WTC11 (cell line): ENCODE results near the gene C1orf226. TPM values are rescaled to one million over a fixed set of nuclear protein-coding genes. Genes with fewer than 3 reads are reported as not detected.
A peak's percentile ranks its signal among the peaks of the same experiment; 100 is the strongest.
"Not testable (repeated sequence)": the region's sequence is repeated elsewhere in the genome, so short reads cannot be mapped to it uniquely, and the experiment has no call there.

ENCODE experiments used
- ATAC-seq: fragments of 200-7000 bp; cut with Tn5 transposase; 2 replicates; pipeline ENCODE4 v1.10.0; 2021; ENCODE audit warnings: mild to moderate bottlenecking, moderate library complexity
- CTCF ChIA-PET: fragments of 300-600 bp; sonication (Branson Sonifier 250); formaldehyde crosslinking; loops from one replicate; lab custom pipeline; 2021; ENCODE audit warnings: antibody characterized with exemption; lab: Charles Lee
- POLR2A ChIA-PET: fragments of 350-600 bp; sonication (Branson Sonifier 250); formaldehyde crosslinking; loops from one replicate; lab custom pipeline; 2021; ENCODE audit warnings: antibody characterized with exemption; lab: Charles Lee
- DNase-seq: peaks from one replicate; pipeline ENCODE4 v3.0.0; 2021; ENCODE audit warnings: low spot score
- H3K27ac Mint-ChIP-seq: 2 replicates; pipeline ENCODE4 v1.8.0; 2021; ENCODE audit warnings: mixed read lengths
- H3K27me3 Mint-ChIP-seq: 2 replicates; pipeline ENCODE4 v1.8.0; 2021; ENCODE audit warnings: low read depth, mild to moderate bottlenecking, moderate library complexity, mixed read lengths
- H3K36me3 Mint-ChIP-seq: 2 replicates; pipeline ENCODE4 v1.8.0; 2021; ENCODE audit warnings: mixed read lengths
- H3K4me1 Mint-ChIP-seq: 2 replicates; pipeline ENCODE4 v1.8.0; 2022; ENCODE audit warnings: mixed read lengths
- H3K4me3 Mint-ChIP-seq: 2 replicates; pipeline ENCODE4 v1.8.0; 2021; ENCODE audit warnings: mild to moderate bottlenecking, moderate library complexity, mixed read lengths
- H3K9me3 Mint-ChIP-seq: 2 replicates; pipeline ENCODE4 v1.8.0; 2021; ENCODE audit warnings: mixed read lengths
- CBFB ChIP-seq: sonication (generic); formaldehyde crosslinking; IDR thresholded peaks from 2 replicates; pipeline ENCODE4 v1.8.1; 2022; ENCODE audit warnings: mild to moderate bottlenecking, low read depth, missing genetic modification reagents
- FOXJ3 ChIP-seq: sonication (generic); formaldehyde crosslinking; IDR thresholded peaks from 2 replicates; pipeline ENCODE4 v1.9.0; 2021; ENCODE audit warnings: missing genetic modification reagents, mild to moderate bottlenecking, borderline replicate concordance
- IRF2 ChIP-seq: sonication (generic); formaldehyde crosslinking; IDR thresholded peaks from 2 replicates; pipeline ENCODE4 v1.8.0; 2022; ENCODE audit warnings: low read depth, missing genetic modification reagents, borderline replicate concordance
- TP53 ChIP-seq: sonication (generic); formaldehyde crosslinking; IDR thresholded peaks from 2 replicates; pipeline ENCODE4 v1.8.1; 2023; ENCODE audit warnings: mild to moderate bottlenecking, missing genetic modification reagents
- ZNF232 ChIP-seq: sonication (generic); formaldehyde crosslinking; IDR thresholded peaks from 2 replicates; pipeline ENCODE4 v1.8.0; 2022; ENCODE audit warnings: mild to moderate bottlenecking, missing genetic modification reagents
- ZNF281 ChIP-seq: sonication (generic); formaldehyde crosslinking; IDR thresholded peaks from 2 replicates; pipeline ENCODE4 v1.8.0; 2023; ENCODE audit warnings: mild to moderate bottlenecking, missing genetic modification reagents
- ZNF425 ChIP-seq: fragments of 250-450 bp; sonication (Bioruptor Pico); conservative IDR thresholded peaks from 2 replicates; pipeline ENCODE4 v1.9.0; 2021; ENCODE audit warnings: mild to moderate bottlenecking
- microRNA-seq: library from miRNA; unstranded; fragments of <30 nt; microRNA quantifications from one replicate; pipeline ENCODE4 v1.2.0, GENCODE V29; 2022; ENCODE audit warnings: borderline number of aligned reads
- total RNA-seq: library from RNA; stranded (reverse); gene quantifications from 3 replicates; pipeline ENCODE4 v1.2.3, GENCODE V29; 2021
- TF ChIP-seq, protein P1 (sequence below): sonication (generic); formaldehyde crosslinking; IDR thresholded peaks from 2 replicates; pipeline ENCODE4 v1.8.1; 2023; ENCODE audit warnings: mild to moderate bottlenecking, missing genetic modification reagents, moderate library complexity

C1orf226 gene
- total RNA-seq, 1 experiment from 2014 or later: 21.4 TPM

GRCh38 chr1:162422662-162423375, 41.3 kb downstream of the C1orf226 start:
- Mint-ChIP-seq H3K4me1 (no peaks in the 10 kb centered on the region), H3K27me3 (no peaks in the 10 kb centered on the region), H3K4me3 (no peak overlapping the region), H3K36me3 (no peaks in the 10 kb centered on the region), H3K9me3 (peaks cover 12% of the 10 kb centered on the region), H3K27ac (no peak overlapping the region)
- DNase-seq (no peak), ATAC-seq (no peak)
- TF ChIP-seq, protein P1, sequence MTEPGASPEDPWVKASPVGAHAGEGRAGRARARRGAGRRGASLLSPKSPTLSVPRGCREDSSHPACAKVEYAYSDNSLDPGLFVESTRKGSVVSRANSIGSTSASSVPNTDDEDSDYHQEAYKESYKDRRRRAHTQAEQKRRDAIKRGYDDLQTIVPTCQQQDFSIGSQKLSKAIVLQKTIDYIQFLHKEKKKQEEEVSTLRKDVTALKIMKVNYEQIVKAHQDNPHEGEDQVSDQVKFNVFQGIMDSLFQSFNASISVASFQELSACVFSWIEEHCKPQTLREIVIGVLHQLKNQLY: no peak
- TF ChIP-seq ZNF232 (CRISPR knock-in tag) (no peak), IRF2 (CRISPR knock-in tag) (no peak), TP53 (CRISPR knock-in tag) (no peak), CBFB (CRISPR knock-in tag) (no peak), ZNF425 (no peak)
- CTCF ChIA-PET: no interaction called here
- POLR2A ChIA-PET: no interaction called here

DNA sequence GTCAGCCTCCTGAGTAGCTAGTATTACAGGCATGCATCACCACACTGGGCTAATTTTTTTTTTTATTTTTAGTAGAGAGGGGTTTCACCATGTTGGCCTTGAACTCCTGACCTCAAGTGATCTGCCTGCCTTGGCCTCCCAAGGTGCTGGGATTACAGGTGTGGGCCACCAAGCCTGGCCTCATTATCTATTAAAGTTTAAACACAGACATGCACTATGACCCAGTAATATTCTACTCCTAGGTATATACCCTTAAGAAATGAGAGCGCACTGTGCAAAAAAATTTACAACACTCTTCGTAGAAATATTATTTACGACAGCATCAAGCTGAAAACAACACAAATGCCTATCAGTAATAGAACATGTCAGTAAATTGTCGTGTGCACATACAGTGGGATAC, 49.1 kb downstream of the C1orf226 start:
- no peaks in the 10 kb centered on the region for H3K4me1 Mint-ChIP-seq
- ChIA-PET POLR2A (interaction anchor here (0.7 kb wide), 1 partner anchor 280 kb away, joined by 3 read pairs; no protein-coding TSS in a partner anchor), CTCF (no interaction called here)
- H3K4me3 Mint-ChIP-seq: no peak overlapping the region
- no peak for TF ChIP-seq FOXJ3 (CRISPR knock-in tag)
- TF ChIP-seq ZNF281: no peak
- TF ChIP-seq, all 79 proteins: peak for 0
- Mint-ChIP-seq H3K27me3 (no peaks in the 10 kb centered on the region; the same call in 1 of the 2 replicates), H3K9me3 (peaks cover 11% of the 10 kb centered on the region), H3K27ac (no peak overlapping the region), H3K36me3 (no peaks in the 10 kb centered on the region)
- no peak for ATAC-seq
- DNase-seq: no peak

DNA sequence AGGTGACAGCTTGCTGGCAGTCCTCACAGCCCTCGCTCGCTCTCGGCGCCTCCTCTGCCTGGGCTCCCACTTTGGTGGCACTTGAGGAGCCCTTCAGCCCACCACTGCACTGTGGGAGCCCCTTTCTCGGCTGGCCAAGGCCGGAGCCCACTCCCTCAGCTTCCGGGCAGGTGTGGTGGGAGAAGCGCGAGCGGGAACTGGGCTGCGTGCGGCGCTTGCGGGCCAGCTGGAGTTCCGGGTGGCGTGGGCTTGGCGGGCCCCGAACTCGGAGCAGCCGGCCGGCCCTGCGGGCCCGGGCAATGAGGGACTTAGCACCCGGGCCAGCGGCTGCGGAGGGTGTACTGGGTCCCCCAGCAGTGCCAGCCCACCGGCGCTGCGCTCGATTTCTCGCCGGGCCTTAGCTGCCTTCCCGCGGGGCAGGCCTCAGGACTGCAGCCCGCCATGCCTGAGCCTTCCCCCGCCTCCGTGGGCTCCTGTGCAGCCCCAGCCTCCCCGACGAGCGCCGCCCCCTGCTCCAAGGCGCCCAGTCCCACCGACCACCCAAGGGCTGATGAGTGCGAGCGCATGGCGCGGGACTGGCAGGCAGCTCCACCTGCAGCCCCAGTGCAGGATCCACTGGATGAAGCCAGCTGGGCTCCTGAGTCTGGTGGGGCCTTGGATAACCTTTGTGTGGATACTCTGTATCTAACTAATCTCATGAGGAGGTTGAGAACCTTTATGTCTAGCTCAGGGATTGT, 51.6 kb downstream of the C1orf226 start:
- ATAC-seq, CTCF ChIA-PET, H3K9me3 Mint-ChIP-seq, H3K4me1 Mint-ChIP-seq, DNase-seq, H3K36me3 Mint-ChIP-seq, H3K27ac Mint-ChIP-seq, H3K27me3 Mint-ChIP-seq, H3K4me3 Mint-ChIP-seq, POLR2A ChIA-PET: not testable (repeated sequence)

Small RNAs within 50 kb of the gene (microRNA-seq; reads per million reads assigned to microRNA genes)
- 3.8 reads per million, percentile 6 among the genes with 10 or more reads in this experiment for gene MIR556

Other genes starting within 250 kb of the C1orf226 start
- not detected in 3 replicates for gene SPATA46, start 4.9 kb upstream of the C1orf226 start, total RNA-seq
- not detected in 3 replicates for gene SH2D1B, start 30.4 kb downstream of the C1orf226 start, total RNA-seq
- 18.3 to 20.0 TPM (median 18.8 TPM) in 3 replicates for gene UHMK1, start 116.1 kb downstream of the C1orf226 start, total RNA-seq
- 31.1 to 31.7 TPM (median 31.6 TPM) in 3 replicates for gene UAP1, start 180.0 kb downstream of the C1orf226 start, total RNA-seq